Measurements from ENCODE around the gene BCL2L11.

The BCL2L11 gene

GRCh38 chr2:111171337-111171930, 50.7 kb downstream of the BCL2L11 start:
- DNase-seq = no peak

- no peak for DNase-seq
These were observed 52.0 kb downstream of the BCL2L11 start for GRCh38 chr2:111172666-111173065.

- DNase-seq = no peak
These were observed 52.6 kb downstream of the BCL2L11 start for GRCh38 chr2:111173338-111173737.

DNA sequence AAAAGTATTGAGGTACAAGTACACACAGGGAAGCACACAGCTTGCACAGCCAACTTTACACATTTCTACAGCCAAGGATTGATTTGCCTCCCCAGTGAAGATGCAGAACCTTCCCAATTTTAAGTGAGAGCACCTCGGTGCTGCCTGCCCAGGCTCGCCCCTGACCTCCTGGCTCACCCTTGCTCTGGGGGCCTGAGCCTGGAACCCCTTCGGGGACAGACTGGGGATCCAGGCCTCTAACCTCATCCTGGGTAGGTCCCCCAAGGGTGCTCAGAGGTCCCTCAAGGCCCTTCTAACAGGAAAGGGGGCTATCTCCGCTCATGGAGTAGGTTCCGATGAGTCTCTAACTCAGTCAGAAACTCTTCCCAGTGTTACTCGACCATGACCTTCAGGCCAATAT, 53.1 kb downstream of the BCL2L11 start:
- no peak for DNase-seq

DNA sequence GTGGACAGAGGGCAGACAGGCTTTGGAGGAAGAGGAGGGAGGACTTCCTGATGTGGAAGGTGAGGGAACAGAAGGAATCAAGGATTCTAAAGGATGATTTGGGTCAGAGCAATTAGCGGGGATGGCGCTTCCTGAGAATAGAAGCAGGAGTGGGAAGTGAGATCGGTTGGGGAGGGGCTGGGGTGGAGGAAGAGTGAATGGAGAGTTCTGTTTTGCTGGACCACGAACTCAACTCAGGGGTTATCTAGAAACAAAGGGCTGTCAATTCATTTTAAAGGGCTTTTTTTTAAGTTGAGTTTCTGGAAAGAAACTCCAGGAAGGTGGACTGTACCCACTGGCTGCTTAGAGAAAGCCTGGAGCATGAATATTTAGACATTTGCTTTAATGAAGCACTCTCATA, 54.9 kb downstream of the BCL2L11 start:
- DNase-seq = no peak

DNA sequence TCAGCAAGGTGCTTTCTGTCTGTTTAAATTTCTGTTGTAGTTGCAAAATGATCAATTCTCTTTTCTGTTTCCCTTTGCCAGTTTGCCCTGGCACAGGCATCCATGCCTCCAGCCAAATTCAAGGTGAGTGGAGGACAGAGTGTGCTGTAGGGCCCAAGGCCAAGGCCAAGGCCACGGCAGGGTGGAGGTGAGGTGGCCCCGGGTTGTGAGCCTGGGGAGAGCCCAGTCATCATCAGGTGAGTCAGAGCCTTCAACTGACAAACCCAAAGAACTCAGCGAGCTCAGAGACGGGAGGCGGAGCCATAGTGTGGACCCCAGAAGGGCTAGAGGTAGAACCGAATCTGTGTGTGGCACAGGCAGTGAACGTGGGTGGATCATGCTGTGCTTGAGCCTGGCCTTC, 55.7 kb downstream of the BCL2L11 start:
- DNase-seq = no peak

- no peak for DNase-seq
These were observed 56.2 kb downstream of the BCL2L11 start for GRCh38 chr2:111176867-111177266.

- no peak for DNase-seq
These were observed 57.6 kb downstream of the BCL2L11 start for GRCh38 chr2:111178296-111178695.

DNA sequence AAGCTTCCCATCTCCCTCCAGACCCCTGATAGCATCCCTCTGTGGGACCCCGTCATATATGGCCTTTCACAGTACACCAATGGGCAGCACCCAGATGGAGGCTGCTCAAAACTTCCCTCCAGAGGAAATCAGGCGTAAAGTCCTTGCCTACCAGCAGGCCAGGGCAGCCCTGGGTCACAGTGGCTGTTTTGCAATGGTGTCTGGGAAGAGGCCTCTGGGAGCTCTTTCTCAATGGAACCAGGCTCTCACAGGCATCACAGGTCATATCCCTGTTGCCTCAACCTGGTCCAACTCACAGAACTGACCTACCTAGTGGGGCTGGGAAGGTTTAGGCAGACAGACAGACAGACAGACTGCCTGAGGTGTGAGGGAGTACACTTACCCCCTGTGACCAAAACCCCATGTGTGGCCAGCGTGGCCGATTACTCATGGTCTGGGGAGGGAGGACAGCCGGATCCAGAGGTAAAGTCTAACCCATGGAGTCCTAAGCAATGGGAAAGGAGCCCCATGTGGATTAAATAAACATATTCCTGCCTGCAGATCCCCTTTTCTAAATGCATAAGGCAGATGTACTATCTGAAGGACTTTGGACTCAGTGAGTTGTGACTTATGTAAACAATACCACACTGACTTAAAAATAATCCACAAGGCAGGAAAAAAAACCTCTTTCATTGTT, 58.2 kb downstream of the BCL2L11 start:
- no peak for DNase-seq

GRCh38 chr2:111182121-111182520, 61.4 kb downstream of the BCL2L11 start:
- no peak for DNase-seq

- no peak for DNase-seq
These were observed 62.0 kb downstream of the BCL2L11 start for GRCh38 chr2:111182740-111183139.

- no peak for DNase-seq
These were observed 64.1 kb downstream of the BCL2L11 start for GRCh38 chr2:111184725-111185310.

DNA sequence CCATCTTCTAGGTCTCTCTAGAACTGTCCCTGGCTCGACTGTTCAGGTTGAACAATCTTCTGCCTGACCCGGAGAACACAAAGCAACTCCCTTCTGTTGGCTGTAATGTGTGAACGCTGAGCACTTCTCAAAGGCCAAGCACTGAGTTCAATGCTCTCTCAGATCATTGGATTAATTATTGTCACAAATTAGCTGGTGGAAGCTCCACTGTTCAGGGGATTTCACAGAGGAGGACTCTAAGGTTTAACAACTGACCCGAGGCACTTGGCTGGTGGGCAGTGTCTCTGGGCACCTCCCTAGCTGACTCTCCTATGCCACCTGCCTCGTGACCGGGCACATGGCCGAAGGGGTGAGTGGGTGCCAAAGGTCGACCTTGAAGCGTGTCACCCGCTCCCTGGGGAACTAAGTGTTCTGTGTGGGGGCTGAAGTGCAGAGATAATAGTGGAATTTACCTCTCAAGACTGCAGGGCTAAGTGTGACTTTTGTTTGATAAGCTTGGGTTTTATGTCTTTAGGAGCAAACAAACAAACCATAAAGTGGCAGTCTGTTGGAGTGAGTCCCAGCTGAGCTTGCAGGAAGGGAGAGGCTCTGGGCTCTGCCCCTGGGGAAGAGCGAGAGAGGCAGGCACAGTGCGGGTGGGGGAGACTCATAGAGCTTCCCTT, 64.8 kb downstream of the BCL2L11 start:
- no peak for DNase-seq

DNA sequence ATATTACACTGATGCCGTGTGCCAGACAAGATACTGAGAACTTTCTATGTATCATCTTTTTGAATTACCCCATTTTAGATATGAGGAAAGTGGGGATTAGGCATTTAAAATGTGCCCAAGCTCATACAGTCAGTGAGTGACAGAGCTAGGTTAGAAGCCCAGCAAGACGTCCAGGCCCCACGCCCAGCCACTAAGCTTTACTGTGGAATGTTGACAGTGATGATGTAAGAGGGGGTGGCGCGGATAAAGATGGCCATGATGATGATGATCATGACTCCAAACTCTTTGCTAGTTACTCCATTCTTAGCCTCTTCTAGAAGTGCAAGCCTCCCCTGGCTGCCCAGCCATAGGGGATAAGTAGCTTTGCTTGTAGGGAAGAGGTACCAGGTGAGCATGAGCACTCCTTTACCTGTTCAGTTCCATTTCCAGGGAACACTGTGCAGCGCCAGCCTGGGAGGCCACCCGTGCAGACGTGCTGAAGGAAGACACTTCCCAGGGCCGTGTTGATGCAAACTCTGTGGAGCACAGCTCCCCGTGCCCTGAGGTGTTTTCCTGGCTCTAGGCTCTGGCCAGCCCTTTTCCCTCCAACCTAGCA, 65.5 kb downstream of the BCL2L11 start:
- DNase-seq = no peak

- no peak for DNase-seq
These were observed 66.2 kb downstream of the BCL2L11 start for GRCh38 chr2:111186933-111187332.

- DNase-seq = no peak
These were observed 68.0 kb downstream of the BCL2L11 start for GRCh38 chr2:111188681-111189080.

DNA sequence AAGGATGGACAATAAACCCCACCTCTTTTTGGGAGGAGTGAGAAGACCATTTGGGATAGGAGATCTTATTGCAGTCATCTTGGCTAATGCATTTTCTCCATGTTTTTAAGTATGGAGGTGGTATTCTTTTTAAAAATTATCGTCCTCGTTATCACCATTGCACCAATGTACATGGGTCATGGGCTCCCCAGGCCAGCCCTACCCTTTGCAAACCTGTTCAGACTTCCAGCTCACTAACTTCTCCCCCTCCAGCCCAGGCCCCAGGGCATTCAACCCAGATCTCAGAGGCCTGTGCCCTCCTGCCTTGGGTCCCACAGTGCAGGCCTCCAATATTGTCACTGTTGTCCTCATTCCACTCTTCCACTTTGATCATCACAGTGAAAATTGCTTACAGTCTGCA, 68.4 kb downstream of the BCL2L11 start:
- DNase-seq = no peak

DNA sequence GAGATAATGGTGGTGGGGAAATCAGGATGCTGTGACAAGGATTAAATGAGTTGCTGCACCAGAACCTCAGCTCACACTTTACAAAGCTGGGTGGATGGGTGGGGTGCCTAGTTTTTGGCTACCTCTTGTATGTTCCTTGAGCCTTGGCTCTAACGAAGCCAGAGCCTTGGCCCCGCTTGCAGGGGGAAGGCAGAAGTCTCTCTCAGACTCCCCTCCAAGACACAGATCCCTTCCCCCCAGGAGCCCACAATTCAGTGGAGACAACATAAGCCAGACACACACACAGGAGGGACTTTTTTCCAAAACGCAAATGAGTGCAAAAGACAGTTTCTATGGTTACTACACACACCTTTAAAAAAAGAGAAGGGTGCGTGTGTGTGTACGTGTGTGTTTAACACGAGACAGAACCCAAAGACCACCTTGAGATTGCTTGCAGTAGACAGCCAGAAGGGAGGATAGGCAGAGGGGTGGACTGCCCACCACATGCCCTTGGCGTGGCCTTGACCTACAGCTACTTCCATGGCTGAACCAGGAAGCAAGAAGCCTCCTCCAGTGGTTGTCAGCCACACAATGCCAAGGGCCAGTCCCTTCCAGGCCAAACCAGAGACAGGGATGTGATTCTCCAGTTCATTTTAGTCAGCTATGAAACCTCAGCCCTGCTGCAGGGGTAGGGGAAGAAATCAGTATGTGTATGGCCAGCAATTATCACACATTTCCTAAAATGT, 70.3 kb downstream of the BCL2L11 start:
- DNase-seq = no peak

DNA sequence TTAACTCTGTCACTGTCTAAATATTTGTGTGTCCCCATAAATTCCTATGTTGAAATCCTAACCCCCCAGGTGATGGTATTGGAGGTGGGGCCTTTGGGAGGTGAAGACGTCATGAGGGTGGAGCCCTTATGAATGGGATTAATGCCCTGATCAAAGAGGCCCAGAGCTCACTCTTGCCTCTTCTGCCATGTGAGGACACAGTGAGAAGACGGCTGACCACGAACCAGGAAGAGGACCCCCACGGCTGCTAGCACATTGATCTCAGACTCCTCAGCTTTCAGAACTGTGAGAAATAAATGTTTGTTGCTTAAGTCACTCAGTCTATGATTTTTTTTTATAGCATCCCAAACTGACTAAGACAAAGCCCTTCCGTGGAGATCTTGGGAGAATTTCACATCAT, 71.2 kb downstream of the BCL2L11 start:
- no peak for DNase-seq

- DNase-seq = no peak
These were observed 72.2 kb downstream of the BCL2L11 start for GRCh38 chr2:111192776-111193368.

- no peak for DNase-seq
These were observed 74.3 kb downstream of the BCL2L11 start for GRCh38 chr2:111194835-111195621.

- no peak for DNase-seq
These were observed 75.7 kb downstream of the BCL2L11 start for GRCh38 chr2:111196435-111196834.

Data from stimulated activated CD4-positive, alpha-beta T cell treated with anti-CD3 and anti-CD28 coated beads, Interleukin-12 subunit alpha, Interleukin-12 subunit beta, amount 100 ng/mL, for 4 hours (primary cell).